EL (cell line): ENCODE data around the gene CCDC146.
"Not testable (repeated sequence)": the region's sequence is repeated elsewhere in the genome, so short reads cannot be mapped to it uniquely, and the experiment has no call there.

Source experiments
- DNase-seq: peaks from one replicate; pipeline ENCODE4 v3.0.0-alpha.2; 2016

CCDC146 gene

DNA sequence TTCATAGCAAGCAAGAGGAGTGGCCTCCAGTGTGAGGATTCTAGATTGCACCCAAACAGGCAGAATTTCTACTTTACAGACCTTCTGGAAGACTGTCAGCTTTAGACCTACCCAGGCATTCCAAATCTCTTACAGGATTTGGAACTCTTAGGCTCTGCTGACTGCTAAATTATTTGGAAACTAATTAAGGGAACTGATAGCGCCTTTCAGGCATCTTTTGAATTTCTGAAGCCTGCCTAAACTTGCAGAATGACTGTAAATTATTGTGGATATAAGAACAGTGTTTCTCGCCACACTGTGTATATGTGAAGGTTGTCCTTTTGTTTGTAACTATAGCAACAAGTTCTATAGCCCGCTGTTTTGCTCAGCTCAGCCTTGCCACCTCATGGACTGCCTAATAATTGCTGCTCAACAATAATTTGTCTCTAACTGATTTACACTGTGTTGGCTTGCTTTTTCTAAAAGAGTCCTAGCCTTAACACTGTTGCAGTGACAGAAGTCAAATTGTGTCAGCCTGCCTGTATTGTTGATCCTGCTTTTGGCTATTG, 32.6 kb downstream of the CCDC146 start:
- DNase-seq = not testable (repeated sequence)

- DNase-seq = not testable (repeated sequence)
Observed at GRCh38 chr7:77155601-77156377, 33.4 kb downstream of the CCDC146 start.

DNA sequence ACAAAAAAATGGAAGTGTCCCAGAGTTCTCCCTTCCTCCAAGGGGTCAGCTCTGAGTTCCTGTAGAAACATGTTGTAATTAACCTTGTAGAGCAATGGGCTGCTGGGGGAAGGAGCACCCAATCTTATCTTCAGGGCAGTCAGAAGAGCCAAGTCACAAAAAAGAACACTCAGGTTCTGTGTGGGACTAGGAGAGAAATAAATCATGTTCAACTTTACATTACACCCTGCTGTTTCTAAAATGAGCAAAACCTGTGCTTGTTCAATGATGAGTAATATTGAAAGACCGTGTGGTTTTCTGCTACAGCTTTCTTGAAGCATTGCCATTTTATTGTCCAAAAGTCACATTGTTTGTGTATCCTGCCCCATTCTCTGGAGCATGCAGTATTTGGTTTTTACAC, 34.6 kb downstream of the CCDC146 start:
- not testable (repeated sequence) for DNase-seq

GRCh38 chr7:77157446-77157845, 35.0 kb downstream of the CCDC146 start:
- DNase-seq = no peak

- not testable (repeated sequence) for DNase-seq
Observed at GRCh38 chr7:77171073-77171472, 48.7 kb downstream of the CCDC146 start.

DNA sequence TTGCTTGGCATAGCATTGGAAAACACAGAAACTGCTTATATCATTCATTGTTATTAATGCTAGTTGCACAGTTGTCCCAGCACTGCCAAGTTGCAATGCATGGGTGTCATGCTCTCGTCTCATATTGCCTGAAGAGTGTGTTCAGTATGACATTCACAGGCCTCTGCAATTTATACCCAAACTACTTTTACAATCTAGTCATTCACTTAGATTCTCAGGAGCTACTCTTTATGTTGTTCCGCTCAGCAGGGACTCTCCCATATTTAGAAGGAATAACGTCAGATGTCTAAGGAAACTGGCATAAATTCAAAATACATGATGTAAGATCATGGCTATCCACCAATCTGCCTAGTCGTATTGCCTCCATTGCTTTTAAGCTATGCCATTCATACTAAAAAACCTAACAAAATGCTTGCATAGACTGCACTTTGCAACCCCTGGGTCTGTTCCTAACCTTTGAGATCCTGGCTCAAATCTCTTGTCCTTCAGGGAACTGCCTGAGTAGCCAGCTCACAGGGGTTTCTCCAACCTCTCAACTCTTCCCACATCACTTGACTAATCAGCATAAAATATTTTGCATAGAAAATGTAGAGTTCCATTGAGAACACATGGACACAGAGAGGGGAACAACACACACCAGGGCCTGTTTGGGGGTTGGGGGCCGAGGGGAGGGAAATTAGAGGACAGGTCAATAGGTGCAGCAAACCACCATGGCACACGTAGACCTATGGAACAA, 50.2 kb downstream of the CCDC146 start:
- DNase-seq = not testable (repeated sequence)

GRCh38 chr7:77174418-77174817, 52.0 kb downstream of the CCDC146 start:
- not testable (repeated sequence) for DNase-seq

DNA sequence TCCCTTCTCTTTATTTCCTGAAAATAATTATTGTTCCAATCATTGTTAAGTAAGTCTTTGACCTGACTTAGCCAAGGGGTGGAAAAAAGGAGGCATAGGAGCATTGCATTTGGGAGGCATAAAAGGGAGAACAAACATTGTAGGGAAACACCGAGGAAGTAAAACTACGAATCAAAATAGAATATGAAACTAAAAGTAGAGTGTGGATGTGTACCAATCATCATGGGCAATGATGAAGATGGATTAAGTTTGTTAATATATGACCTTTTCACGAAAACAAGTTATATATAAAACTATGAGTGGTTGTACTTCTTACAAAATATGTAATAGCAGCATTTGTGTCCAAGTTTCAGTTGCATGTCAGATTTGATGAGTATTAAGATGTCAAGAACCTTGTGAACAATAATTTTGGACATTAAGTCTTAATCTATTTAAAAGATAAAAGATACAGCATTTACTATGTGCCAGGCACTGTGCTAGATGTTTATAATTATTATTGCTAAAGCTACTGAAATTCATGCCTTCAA, 52.9 kb downstream of the CCDC146 start:
- not testable (repeated sequence) for DNase-seq

DNA sequence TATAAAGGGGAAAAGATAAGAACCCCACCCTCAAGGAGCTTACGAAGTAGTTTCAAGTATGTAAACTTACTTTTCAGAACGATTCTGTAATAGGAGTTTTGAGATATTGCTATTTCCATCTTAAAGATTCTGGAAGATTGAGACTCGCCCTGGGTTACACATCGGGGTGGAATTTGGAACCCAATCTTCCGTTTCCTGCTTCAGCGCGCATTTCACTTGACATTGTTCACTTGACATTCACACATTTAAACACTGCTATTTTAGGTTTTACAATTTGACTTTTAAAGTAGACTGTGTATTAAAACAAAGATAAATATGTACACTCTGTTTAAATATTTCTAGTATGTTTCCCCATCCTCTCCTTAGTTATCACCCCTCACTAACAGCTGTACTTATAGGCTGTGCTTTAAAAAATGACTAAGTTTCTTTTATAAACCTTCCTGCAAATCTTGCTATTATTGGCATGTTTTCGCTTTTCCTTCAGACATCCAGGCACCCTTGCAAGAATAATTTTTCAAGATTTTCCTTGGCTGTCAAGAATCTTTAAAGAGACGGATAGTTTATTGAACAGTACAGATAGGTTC, 55.0 kb downstream of the CCDC146 start:
- not testable (repeated sequence) for DNase-seq

DNA sequence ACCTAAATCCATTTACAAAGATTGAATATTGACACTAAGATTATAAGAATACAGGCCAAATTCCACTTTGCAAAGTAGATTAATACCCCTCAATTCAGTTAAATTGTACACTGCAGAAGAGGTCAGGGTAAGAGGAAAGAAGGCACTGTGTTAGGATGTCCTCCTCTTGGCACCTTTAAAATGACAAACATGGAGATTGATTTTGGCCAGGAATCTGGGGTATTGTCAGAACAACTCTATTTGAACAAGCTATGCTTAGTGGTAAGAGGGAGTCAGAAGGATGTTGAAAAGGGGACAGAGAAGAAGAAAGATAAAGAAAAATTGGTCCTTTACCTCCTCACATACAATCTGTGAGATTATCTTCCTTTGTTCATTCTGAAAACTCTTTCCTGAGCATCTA, 55.6 kb downstream of the CCDC146 start:
- not testable (repeated sequence) for DNase-seq

DNA sequence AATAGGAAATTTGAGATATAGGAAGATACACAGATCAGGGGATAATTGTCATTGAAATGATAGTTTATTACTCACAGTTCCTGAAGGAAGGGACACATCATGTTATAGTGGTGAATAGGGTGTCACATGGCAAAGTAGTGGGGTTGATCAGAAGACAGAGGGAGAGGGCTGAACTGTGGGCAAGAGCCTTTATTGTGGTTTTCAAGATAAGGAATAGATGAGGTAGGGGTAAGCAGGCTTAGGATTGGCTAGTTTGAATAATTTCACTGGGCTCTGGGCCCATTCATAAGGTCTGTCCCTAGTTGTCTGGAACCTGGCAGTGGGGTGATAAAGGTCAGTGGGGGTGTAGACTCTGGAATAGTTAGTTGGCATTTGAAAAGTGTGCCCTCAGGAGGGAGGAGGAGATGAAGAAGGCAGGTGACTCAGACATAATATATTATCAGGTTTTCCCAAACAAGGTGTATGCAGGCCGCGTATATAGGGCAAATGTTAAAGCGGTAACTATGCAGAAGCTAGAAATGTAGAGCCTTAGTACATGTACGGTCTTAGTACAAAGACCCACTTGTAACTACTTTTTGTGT, 58.7 kb downstream of the CCDC146 start:
- no peak for DNase-seq

GRCh38 chr7:77181734-77182133, 59.3 kb downstream of the CCDC146 start:
- DNase-seq = no peak

DNA sequence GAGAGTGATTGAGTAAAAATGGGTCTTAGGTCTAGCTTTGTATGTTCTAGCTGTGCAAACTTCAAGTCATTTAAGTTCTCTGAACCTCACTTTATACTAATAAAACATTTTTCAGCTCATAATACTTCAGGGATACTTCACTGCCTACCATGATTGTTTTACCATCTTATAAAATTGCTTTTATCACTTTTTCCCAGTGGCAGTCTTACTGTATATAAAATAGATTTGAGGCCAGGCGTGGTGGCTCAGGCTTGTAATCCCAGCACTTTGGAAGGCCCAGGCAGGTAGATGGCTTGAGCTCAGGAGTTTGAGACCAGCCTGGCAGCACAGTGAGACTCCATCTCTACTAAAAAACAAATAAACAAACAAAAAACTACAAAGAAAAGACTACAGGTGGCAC, 59.8 kb downstream of the CCDC146 start:
- no peak for DNase-seq

DNA sequence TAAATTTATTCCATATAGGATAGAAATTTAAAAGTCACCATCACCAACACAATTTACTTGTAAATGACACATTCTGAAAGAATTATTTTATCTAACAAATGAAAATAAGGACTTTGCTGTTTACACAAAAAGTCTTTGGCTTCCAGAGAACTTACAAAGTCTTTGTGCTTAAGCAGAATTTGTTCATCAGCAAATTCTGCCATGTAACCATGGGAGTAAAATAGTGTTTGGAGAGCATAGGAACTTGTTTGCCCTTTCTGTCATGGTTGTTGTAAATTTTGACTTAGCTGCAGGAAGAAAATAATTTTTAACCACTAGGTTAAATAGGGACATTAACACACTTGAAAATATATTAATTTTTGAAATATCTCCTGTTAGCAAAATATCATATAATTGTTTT, 62.0 kb downstream of the CCDC146 start:
- DNase-seq = no peak

- no peak for DNase-seq
Observed at GRCh38 chr7:77184990-77185389, 62.6 kb downstream of the CCDC146 start.

- DNase-seq = no peak
Observed at GRCh38 chr7:77185866-77186265, 63.5 kb downstream of the CCDC146 start.

DNA sequence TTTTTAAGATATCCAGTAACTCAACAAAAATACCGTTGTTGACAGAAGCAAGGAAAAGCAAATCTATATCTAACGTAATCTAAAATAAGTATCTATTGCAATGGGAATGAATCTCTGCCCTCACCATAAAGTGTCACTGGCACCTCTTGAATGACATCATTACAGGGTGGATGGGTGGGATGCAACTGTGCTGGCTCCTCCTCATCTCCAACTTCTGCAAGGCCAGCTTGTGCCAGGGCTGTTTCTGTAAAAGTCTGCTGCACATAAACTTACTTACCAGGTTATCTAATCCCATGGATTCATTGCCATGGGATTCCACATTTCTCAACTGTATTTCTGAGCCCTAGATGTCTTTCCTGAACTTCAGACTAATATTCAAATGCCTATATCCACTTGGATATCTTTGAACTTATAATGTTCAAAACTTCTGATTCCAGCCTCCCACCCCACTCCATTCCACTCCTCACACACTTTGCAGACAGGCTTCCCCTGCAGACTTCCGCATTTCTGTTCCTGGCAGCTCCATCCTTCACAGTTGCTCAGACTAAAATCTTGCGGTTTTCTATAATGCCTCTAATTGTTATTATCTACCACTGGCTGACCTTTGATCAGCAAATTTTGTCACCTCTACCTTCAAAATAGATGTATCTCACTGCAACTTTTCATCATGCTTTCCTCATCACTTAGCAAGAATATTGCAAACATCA, 66.5 kb downstream of the CCDC146 start:
- no peak for DNase-seq

- DNase-seq = no peak
Observed at GRCh38 chr7:77197141-77197540, 74.7 kb downstream of the CCDC146 start.

- peak; percentile 16 for DNase-seq
Observed at GRCh38 chr7:77199013-77199966, 76.9 kb downstream of the CCDC146 start, which contains the start of gene FGL2. FGL2 (minus strand) TSS chr7:77199819; CDS start chr7:77199793, 26 bp downstream.

- no peak for DNase-seq
Observed at GRCh38 chr7:77200542-77200941, 78.1 kb downstream of the CCDC146 start.

- DNase-seq = no peak
Observed at GRCh38 chr7:77202481-77202976, 80.1 kb downstream of the CCDC146 start.
